Neuronal stem cell (in vitro differentiated cells): Measurements from ENCODE around the gene ITFG1.

Source experiments
- DNase-seq: peaks from one replicate; pipeline ENCODE4 v3.0.0-alpha.2; 2013; ENCODE audit warnings: low spot score
- H2AFZ ChIP-seq: one replicate; pipeline ENCODE4 v1.6.1; 2013; ENCODE audit warnings: mild to moderate bottlenecking, low read length, inconsistent platforms
- H2AK5ac ChIP-seq: 2 replicates; pipeline ENCODE4 v1.6.1; 2013; ENCODE audit warnings: low read depth, mild to moderate bottlenecking, inconsistent platforms, low read length, moderate library complexity, mixed read lengths
- H2BK120ac ChIP-seq: 2 replicates; pipeline ENCODE4 v1.6.1; 2013; ENCODE audit warnings: low read depth, mild to moderate bottlenecking, inconsistent platforms, low read length, moderate library complexity, mixed read lengths
- H2BK12ac ChIP-seq: one replicate; pipeline ENCODE4 v1.6.1; 2013; ENCODE audit warnings: low read length, inconsistent platforms
- H2BK15ac ChIP-seq: 2 replicates; pipeline ENCODE4 v1.6.1; 2013; ENCODE audit warnings: mild to moderate bottlenecking, low read length, inconsistent platforms, mixed read lengths
- H2BK5ac ChIP-seq: one replicate; pipeline ENCODE4 v1.6.1; 2013; ENCODE audit warnings: inconsistent platforms, mild to moderate bottlenecking, low read length, moderate library complexity
- H3K14ac ChIP-seq: one replicate; pipeline ENCODE4 v1.6.1; 2013; ENCODE audit warnings: low read length, inconsistent platforms
- H3K18ac ChIP-seq: 2 replicates; pipeline ENCODE4 v1.6.1; 2013; ENCODE audit warnings: low read length, inconsistent platforms
- H3K23ac ChIP-seq: 2 replicates; pipeline ENCODE4 v1.6.1; 2013; ENCODE audit warnings: low read depth, mild to moderate bottlenecking, mixed read lengths, low read length, inconsistent platforms; ENCODE audit not compliant: poor library complexity
- H3K27ac ChIP-seq: replicated peaks from 3 replicates; pipeline ENCODE4 v1.5.1; 2013; ENCODE audit warnings: low read length, inconsistent platforms
- H3K27me3 ChIP-seq, 3 experiments: 2 replicates each; pipeline ENCODE4 v1.6.1; 2013; ENCODE audit warnings: low read length in 3 of 3, mild to moderate bottlenecking in 2 of 3, inconsistent platforms in 1 of 3, low read depth in 1 of 3, mixed read lengths in 1 of 3, moderate library complexity in 1 of 3; ENCODE audit not compliant: control insufficient read depth in 3 of 3, insufficient read depth in 3 of 3
- H3K36me3 ChIP-seq, 2 donors: replicated peaks in 1 of 2; 2 replicates each; pipeline ENCODE4 v1.6.1; 2013; ENCODE audit warnings: low read length in 2 of 2; ENCODE audit not compliant: control insufficient read depth in 2 of 2, insufficient read depth in 2 of 2
- H3K4ac ChIP-seq: 2 replicates; pipeline ENCODE4 v1.6.1; 2013; ENCODE audit warnings: inconsistent platforms, mild to moderate bottlenecking, low read length, moderate library complexity
- H3K4me1 ChIP-seq, 2 donors: 1 replicate in 1 of 2; 2 replicates in 1 of 2; pipeline ENCODE4 v1.6.1; 2013; ENCODE audit warnings: low read length in 2 of 2, low read depth in 1 of 2; ENCODE audit not compliant: control insufficient read depth in 2 of 2, insufficient read depth in 1 of 2
- H3K4me2 ChIP-seq: one replicate; pipeline ENCODE4 v1.6.1; 2013; ENCODE audit warnings: mild to moderate bottlenecking, low read length, inconsistent platforms; ENCODE audit not compliant: insufficient read depth, poor library complexity, severe bottlenecking
- H3K4me3 ChIP-seq, 2 donors: 2 replicates each; pipeline ENCODE4 v1.5.1; 2013; ENCODE audit warnings: low read length in 2 of 2, mild to moderate bottlenecking in 2 of 2, inconsistent platforms in 1 of 2, moderate library complexity in 1 of 2
- H3K79me1 ChIP-seq: one replicate; pipeline ENCODE4 v1.6.1; 2013; ENCODE audit warnings: low read depth, mild to moderate bottlenecking, inconsistent platforms, low read length, moderate library complexity
- H3K9ac ChIP-seq: one replicate; pipeline ENCODE4 v1.6.1; 2013; ENCODE audit warnings: mild to moderate bottlenecking, low read depth, low read length, inconsistent platforms; ENCODE audit not compliant: poor library complexity
- H3K9me3 ChIP-seq, 2 donors: replicated peaks in 1 of 2; 2 replicates each; pipeline versions ENCODE3 to v1.6.1; 2013; ENCODE audit warnings: low read length in 2 of 2, mild to moderate bottlenecking in 2 of 2, inconsistent platforms in 1 of 2, low read depth in 1 of 2, mixed read lengths in 1 of 2, moderate library complexity in 1 of 2; ENCODE audit not compliant: control insufficient read depth in 2 of 2, insufficient read depth in 1 of 2
- H4K8ac ChIP-seq: one replicate; pipeline ENCODE4 v1.6.1; 2013; ENCODE audit warnings: low read depth, mild to moderate bottlenecking, inconsistent platforms, low read length, moderate library complexity
- H4K91ac ChIP-seq: one replicate; pipeline ENCODE4 v1.6.1; 2013; ENCODE audit warnings: low read length, low read depth, mild to moderate bottlenecking, inconsistent platforms; ENCODE audit not compliant: poor library complexity
- WGBS, 2 donors: extraction: QIAGEN DNeasy Blood & Tissue Kit; methylation state at CpG; one replicate each; pipeline ENCODE4 v1.1.7; 2013; ENCODE audit warnings: missing lambda C conversion rate in 2 of 2, mixed read lengths in 1 of 2; ENCODE audit not compliant: insufficient read length in 2 of 2, insufficient replicate concordance in 1 of 2; ENCODE audit errors: extremely low coverage in 2 of 2; 5-methylcytosine and 5-hydroxymethylcytosine counted together

Gene ITFG1

GRCh38 chr16:47395733-47396498, 64.9 kb downstream of the ITFG1 start:
- no peak overlapping the region for H4K8ac ChIP-seq
- no peak overlapping the region for H3K4ac ChIP-seq
- H3K27me3 ChIP-seq: no peaks in the 10 kb centered on the region
- H3K4me3 ChIP-seq: no peak overlapping the region
- WGBS, 2 donors: no CpG with 5 or more reads among the region's 4 CpGs
- H3K4me2 ChIP-seq: no peak overlapping the region
- H3K23ac ChIP-seq: no peak overlapping the region
- H2BK12ac ChIP-seq: no peak overlapping the region
- H2BK120ac ChIP-seq: no peak overlapping the region
- H4K91ac ChIP-seq: no peak overlapping the region
- peaks cover 0 to 4% of the 10 kb centered on the region in 2 donors for H3K4me1 ChIP-seq
- no peak overlapping the region for H2AFZ ChIP-seq
- peaks cover 0 to 2% of the 10 kb centered on the region in 2 donors for H3K36me3 ChIP-seq
- peaks cover 3% of the 10 kb centered on the region for H3K79me1 ChIP-seq
- H3K9me3 ChIP-seq: no peaks in the 10 kb centered on the region
- H2BK15ac ChIP-seq: no peak overlapping the region
- H3K14ac ChIP-seq: no peak overlapping the region
- H3K18ac ChIP-seq: no peak overlapping the region
- no peak overlapping the region for H3K9ac ChIP-seq
- no peak overlapping the region for H3K27ac ChIP-seq
- no peak overlapping the region for H2AK5ac ChIP-seq
- no peak overlapping the region for H2BK5ac ChIP-seq
- no peak for DNase-seq

- no peak for DNase-seq
- H2AK5ac ChIP-seq: no peak overlapping the region
- WGBS, 2 donors: no CpG with 5 or more reads among the region's 8 CpGs
- no peak overlapping the region for H3K4me3 ChIP-seq
- H3K27ac ChIP-seq: no peak overlapping the region
- no peak overlapping the region for H3K4me2 ChIP-seq
- H3K18ac ChIP-seq: peak overlapping the region; percentile 87
- no peaks in the 10 kb centered on the region for H3K79me1 ChIP-seq
- H2BK15ac ChIP-seq: no peak overlapping the region
- H3K36me3 ChIP-seq: peaks cover 0 to 2% of the 10 kb centered on the region in 2 donors
- no peak overlapping the region for H4K8ac ChIP-seq
- H3K14ac ChIP-seq: no peak overlapping the region
- no peak overlapping the region for H3K23ac ChIP-seq
- H3K4ac ChIP-seq: no peak overlapping the region
- no peak overlapping the region for H2BK5ac ChIP-seq
- no peaks in the 10 kb centered on the region for H3K27me3 ChIP-seq
- no peak overlapping the region for H2BK120ac ChIP-seq
- no peak overlapping the region for H2AFZ ChIP-seq
- H3K9ac ChIP-seq: no peak overlapping the region
- H2BK12ac ChIP-seq: no peak overlapping the region
- no peaks in the 10 kb centered on the region for H3K9me3 ChIP-seq
- H4K91ac ChIP-seq: no peak overlapping the region
- H3K4me1 ChIP-seq: peaks cover 0 to 6% of the 10 kb centered on the region in 2 donors
These were observed 68.8 kb downstream of the ITFG1 start for GRCh38 chr16:47392081-47392480.

DNA sequence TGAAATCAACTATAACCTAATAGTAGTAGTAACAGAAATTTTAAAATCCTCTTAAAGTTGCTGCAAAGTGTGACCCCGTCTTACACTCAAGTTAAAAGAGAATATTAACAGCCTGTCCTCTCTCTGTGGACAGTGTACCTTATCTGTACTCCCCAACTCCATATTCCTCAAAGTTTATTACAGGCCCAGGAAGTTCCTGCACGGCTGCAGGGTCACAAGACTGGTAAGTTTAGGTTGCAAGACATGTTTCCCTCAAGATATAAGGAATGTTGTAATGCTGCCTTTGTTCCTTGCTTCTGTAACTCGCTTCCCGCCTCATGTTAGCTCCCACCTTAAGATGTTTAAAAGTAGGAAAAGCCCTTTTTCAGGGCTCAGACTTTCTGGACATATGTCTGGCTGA, 72.2 kb downstream of the ITFG1 start:
- Histone ChIP-seq H3K27ac (no peak overlapping the region), H3K36me3 (peaks cover 0 to 2% of the 10 kb centered on the region in 2 donors), H3K27me3 (no peaks in the 10 kb centered on the region), H4K8ac (no peak overlapping the region), H4K91ac (no peak overlapping the region), H3K14ac (no peak overlapping the region), H2BK5ac (no peak overlapping the region), H2BK12ac (no peak overlapping the region), H2BK15ac (no peak overlapping the region), H3K4me2 (no peak overlapping the region), H2BK120ac (no peak overlapping the region), H3K23ac (no peak overlapping the region), H2AK5ac (no peak overlapping the region), H3K18ac (no peak overlapping the region), H3K4ac (no peak overlapping the region), H3K4me3 (no peak overlapping the region), H3K79me1 (no peaks in the 10 kb centered on the region), H3K9ac (no peak overlapping the region), H3K9me3 (no peaks in the 10 kb centered on the region), H2AFZ (no peak overlapping the region), H3K4me1 (peaks cover 0 to 11% of the 10 kb centered on the region in 2 donors)
- DNase-seq: no peak
- WGBS, 2 donors: no CpG with 5 or more reads among the region's 4 CpGs

DNA sequence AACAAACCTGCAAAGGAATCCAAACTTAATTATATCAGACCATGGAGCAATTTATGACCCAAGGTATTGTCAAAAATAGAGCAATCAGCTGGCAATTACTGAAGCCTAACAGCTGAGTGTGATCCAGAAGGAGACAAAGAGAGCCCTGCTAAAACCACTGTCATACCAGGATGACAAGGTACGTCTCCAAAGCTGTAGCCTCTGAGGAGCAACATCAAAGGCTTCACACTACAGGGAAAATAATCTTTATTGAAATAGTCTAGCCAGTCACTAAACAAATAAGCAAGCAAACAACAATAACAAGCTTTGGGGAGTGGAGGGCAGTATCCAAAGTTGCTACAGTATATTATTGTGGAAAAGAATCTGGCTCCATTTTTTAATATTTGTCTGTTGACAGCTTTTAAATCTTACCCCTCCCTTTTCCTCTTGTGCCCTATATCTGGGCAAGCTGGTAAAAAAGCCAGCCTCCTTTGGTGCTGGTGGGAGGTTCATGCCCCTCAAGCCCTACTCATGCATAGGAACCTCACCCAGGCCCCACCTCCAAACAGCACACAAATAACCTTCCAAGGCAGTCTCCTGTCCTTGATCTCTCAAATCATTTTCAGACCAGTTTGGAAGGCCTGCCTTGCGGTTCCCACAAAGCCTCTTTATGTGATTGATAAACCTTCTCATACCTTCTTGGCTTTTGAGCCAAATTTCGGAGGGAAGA, 73.7 kb downstream of the ITFG1 start:
- Histone ChIP-seq H2BK5ac (no peak overlapping the region), H2AK5ac (no peak overlapping the region), H3K9ac (no peak overlapping the region), H3K4me1 (peaks cover 3 to 9% of the 10 kb centered on the region in 2 donors), H4K8ac (no peak overlapping the region), H3K14ac (no peak overlapping the region), H3K79me1 (no peaks in the 10 kb centered on the region), H3K4me2 (no peak overlapping the region), H3K23ac (no peak overlapping the region), H3K27me3 (no peaks in the 10 kb centered on the region), H3K9me3 (no peaks in the 10 kb centered on the region), H3K4me3 (no peak overlapping the region), H2BK15ac (no peak overlapping the region), H4K91ac (no peak overlapping the region), H2AFZ (no peak overlapping the region), H3K36me3 (no peaks in the 10 kb centered on the region), H3K27ac (no peak overlapping the region), H3K4ac (no peak overlapping the region), H2BK12ac (no peak overlapping the region), H2BK120ac (no peak overlapping the region), H3K18ac (no peak overlapping the region)
- no peak for DNase-seq
- no CpG with 5 or more reads among the region's 3 CpGs for WGBS, 2 donors
